ENCODE results near the gene MLH3. TPM values are rescaled to one million over a fixed set of nuclear protein-coding genes. Genes with fewer than 3 reads are reported as not detected.

Gene MLH3
- total RNA-seq, 1 donor from 2014 or later: 21.3 TPM

DNA sequence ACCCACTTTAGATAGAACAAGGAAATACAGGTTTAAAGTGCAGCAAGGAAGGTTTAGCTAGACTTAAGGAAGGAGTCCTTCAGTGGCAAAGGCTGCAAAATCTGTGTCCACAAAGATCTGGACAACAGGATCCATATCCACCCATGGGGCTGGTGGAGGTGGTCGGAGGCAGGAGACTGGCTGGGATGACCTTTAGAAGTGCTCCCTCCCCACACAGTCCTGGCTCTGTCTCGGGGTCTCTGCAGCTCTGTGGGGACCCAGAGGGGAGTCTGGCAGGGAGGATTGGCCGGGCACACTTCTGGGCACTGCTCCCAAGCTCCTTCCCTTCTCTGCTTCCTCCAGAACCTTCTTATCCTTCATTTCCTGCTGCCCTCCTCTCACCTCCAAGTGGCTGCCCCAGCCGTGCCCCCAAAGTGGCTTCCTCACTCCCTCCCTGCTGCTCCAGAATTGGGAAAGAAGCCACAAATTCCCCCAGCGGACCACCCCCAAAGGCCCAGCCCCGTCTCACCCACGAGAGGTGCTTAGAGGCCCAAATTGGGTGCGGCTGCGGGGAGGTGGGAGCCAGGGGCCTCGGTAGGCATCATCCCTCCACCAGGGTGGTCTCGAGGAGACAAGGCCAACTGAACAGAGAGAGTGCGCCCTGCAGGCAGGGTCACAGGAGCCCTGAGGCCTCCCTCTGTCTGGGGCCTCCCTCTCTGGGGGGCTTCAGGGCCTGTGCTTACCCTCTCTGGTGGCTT lies 73.9 kb downstream of the MLH3 start:
- TF ChIP-seq, protein P1, sequence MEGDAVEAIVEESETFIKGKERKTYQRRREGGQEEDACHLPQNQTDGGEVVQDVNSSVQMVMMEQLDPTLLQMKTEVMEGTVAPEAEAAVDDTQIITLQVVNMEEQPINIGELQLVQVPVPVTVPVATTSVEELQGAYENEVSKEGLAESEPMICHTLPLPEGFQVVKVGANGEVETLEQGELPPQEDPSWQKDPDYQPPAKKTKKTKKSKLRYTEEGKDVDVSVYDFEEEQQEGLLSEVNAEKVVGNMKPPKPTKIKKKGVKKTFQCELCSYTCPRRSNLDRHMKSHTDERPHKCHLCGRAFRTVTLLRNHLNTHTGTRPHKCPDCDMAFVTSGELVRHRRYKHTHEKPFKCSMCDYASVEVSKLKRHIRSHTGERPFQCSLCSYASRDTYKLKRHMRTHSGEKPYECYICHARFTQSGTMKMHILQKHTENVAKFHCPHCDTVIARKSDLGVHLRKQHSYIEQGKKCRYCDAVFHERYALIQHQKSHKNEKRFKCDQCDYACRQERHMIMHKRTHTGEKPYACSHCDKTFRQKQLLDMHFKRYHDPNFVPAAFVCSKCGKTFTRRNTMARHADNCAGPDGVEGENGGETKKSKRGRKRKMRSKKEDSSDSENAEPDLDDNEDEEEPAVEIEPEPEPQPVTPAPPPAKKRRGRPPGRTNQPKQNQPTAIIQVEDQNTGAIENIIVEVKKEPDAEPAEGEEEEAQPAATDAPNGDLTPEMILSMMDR (IDR thresholded peaks at IDR 0.05): no peak
- no peak for DNase-seq (ENCODE audit: low spot score)
- no peaks in the 10 kb centered on the region for H3K27me3 Mint-ChIP-seq (ENCODE audit: low read depth)
- no peaks in the 10 kb centered on the region for H3K9me3 Mint-ChIP-seq (ENCODE audit: low read depth)
- no peak overlapping the region for H3K27ac Mint-ChIP-seq (ENCODE audit: unreplicated experiment)
- peaks cover 54% of the 10 kb centered on the region for H3K4me1 Mint-ChIP-seq (ENCODE audit: low read depth)
- no peaks in the 10 kb centered on the region for H3K36me3 Mint-ChIP-seq (ENCODE audit: low read depth)
- no peak overlapping the region for H3K4me3 Mint-ChIP-seq (ENCODE audit: unreplicated experiment)

DNA sequence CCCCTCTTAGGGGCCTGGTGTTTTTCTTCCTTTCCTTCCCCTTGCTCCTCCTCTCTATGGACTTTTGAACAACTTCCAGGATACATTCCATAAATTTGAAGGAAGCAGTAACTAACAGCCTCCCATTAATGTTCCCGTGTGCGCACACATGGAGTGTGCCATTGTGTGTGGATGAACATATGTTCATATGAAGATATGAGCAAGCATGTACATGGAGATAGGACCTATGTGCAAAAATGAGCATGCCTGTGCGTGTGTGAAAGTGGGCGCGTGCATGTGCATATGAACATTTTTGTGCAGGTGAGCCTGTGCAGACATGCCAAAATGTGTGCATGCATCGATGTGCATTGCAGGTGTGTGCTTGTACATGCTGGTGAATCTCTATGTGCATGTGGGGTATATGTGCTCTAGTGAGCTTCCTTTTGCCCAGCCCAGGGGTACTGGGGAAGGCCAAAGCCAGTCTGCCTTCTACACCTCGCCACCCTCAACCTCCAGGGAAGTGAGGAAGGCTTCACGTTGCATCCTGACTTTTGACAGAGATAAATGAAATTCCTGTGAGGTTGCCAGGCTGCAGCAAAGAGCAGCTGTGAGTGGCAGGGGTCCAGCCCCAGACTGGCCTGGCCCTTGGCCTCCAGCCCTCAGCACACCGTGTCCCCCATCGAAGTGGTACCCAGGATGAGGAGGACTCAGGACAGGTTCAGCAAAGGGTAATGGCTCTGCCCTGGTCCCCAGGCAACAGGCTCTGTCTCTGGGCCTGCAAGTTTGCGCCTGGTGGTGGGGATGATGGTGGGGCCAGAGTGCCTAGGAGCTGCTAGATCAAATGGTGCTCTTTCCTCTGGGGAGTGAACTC lies 74.8 kb downstream of the MLH3 start:
- Mint-ChIP-seq H3K9me3 (ENCODE audit: low read depth) (no peaks in the 10 kb centered on the region), H3K27me3 (ENCODE audit: low read depth) (no peaks in the 10 kb centered on the region), H3K36me3 (ENCODE audit: low read depth) (no peaks in the 10 kb centered on the region), H3K27ac (ENCODE audit: unreplicated experiment) (no peak overlapping the region), H3K4me1 (ENCODE audit: low read depth) (peaks cover 46% of the 10 kb centered on the region), H3K4me3 (ENCODE audit: unreplicated experiment) (no peak overlapping the region)
- no peak for DNase-seq (ENCODE audit: low spot score)
- TF ChIP-seq, protein P1 (IDR thresholded peaks at IDR 0.05): no peak

DNA sequence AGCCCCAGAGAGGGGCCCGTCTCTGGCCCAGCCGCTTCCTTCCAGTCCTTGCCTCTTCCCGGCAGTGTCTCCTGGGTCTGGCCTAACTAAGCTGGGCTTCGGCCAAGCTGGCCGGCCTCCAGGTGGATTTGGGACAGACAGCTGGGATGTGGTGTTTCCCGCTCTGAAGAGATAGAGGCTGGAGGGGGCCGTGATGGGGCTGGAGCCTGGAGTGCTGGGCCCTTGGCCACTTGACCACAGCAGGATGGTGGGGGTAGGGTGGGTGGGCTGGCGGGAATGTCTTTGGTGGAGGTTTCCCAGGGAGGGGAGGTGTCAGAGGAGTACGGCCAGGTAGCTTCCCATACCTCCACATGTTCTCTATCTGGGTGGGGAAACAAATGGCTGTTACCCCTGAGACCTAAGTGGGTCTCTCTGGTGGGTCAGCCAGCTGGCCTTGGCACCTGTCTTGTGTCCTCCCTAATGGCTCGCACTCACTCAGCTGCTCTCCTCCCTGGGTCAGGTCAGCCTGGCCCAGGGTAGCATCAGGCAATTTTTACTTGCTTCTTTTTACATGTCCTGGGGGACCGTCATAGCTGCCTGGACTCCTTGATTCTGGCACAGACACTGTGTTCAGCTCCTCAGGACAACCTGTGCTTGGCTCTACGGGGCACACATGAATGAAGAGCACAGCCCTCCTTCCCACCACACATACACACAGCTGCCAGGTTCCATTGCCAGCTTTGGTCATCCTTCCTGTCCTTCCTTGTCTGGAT lies 76.0 kb downstream of the MLH3 start:
- Mint-ChIP-seq H3K4me1 (ENCODE audit: low read depth) (peaks cover 33% of the 10 kb centered on the region), H3K27ac (ENCODE audit: unreplicated experiment) (no peak overlapping the region), H3K9me3 (ENCODE audit: low read depth) (no peaks in the 10 kb centered on the region), H3K4me3 (ENCODE audit: unreplicated experiment) (no peak overlapping the region), H3K36me3 (ENCODE audit: low read depth) (no peaks in the 10 kb centered on the region), H3K27me3 (ENCODE audit: low read depth) (no peaks in the 10 kb centered on the region)
- TF ChIP-seq, protein P1 (IDR thresholded peaks at IDR 0.05): no peak
- no peak for DNase-seq (ENCODE audit: low spot score)

DNA sequence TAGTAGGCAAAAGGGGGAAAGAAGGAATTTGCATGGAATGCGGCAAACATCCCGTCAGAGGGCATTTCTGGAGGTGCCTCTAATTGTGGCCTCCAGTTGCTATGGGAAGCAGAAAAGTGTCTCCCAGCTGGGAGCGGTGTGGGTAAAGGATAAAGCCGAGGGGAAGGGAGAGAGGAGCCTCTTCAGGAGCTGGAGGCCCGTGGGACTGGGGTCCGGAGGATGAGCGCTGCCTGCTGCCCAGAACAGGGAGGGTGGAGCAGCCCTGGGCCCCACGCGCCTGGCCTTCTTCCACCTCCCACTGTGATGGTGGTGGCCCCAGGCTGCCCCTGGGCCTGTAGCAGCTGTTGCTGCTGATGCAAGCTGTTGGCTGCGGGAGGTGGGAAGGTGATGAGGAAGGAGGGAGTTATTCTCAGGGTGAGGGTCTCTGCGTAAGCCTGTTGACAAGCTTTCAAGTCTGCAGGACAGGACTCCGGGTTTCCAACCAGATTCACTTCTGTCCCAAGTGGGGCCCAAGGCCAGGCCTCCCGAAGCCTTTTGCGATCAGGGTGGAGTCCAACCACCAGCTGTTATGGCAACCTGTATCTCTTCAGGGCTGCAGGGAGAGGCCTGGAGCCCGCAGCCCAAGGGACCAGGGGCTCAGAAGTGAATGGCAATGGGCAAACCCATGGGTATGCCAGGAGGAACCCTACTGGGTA lies 76.8 kb downstream of the MLH3 start:
- Mint-ChIP-seq H3K27ac (ENCODE audit: unreplicated experiment) (no peak overlapping the region), H3K4me1 (ENCODE audit: low read depth) (peaks cover 26% of the 10 kb centered on the region), H3K36me3 (ENCODE audit: low read depth) (no peaks in the 10 kb centered on the region), H3K27me3 (ENCODE audit: low read depth) (no peaks in the 10 kb centered on the region), H3K4me3 (ENCODE audit: unreplicated experiment) (no peak overlapping the region), H3K9me3 (ENCODE audit: low read depth) (no peaks in the 10 kb centered on the region)
- TF ChIP-seq, protein P1 (IDR thresholded peaks at IDR 0.05): no peak
- no peak for DNase-seq (ENCODE audit: low spot score)

Measured in chondrocyte (in vitro differentiated cells).